H9 (cell line): ENCODE results near the gene CHMP6. TPM values are rescaled to one million over a fixed set of nuclear protein-coding genes. Genes with fewer than 3 reads are reported as not detected.

ENCODE experiments used
- DNase-seq: peaks from one replicate; pipeline ENCODE4 v3.0.0-alpha.2; 2017
- H2AFZ ChIP-seq: one replicate; pipeline ENCODE4 v1.6.1; 2013; ENCODE audit warnings: mild to moderate bottlenecking, low read length, control low read depth, moderate library complexity
- H2AK5ac ChIP-seq: 2 replicates; pipeline ENCODE4 v1.6.1; 2013; ENCODE audit warnings: low read length, control low read depth, mixed read lengths; ENCODE audit not compliant: insufficient read length
- H2BK120ac ChIP-seq: one replicate; pipeline ENCODE4 v1.6.1; 2013; ENCODE audit warnings: low read depth, mild to moderate bottlenecking, low read length, control low read depth, inconsistent platforms; ENCODE audit not compliant: poor library complexity, severe bottlenecking
- H2BK12ac ChIP-seq: 2 replicates; pipeline ENCODE4 v1.6.1; 2013; ENCODE audit warnings: low read length, control low read depth, mixed read lengths, low read depth; ENCODE audit not compliant: insufficient read length
- H2BK15ac ChIP-seq: 2 replicates; pipeline ENCODE4 v1.6.1; 2013; ENCODE audit warnings: low read depth, low read length, control low read depth
- H2BK20ac ChIP-seq: one replicate; pipeline ENCODE4 v1.6.1; 2013; ENCODE audit warnings: low read depth, mild to moderate bottlenecking, low read length, control low read depth, inconsistent platforms; ENCODE audit not compliant: poor library complexity, severe bottlenecking
- H2BK5ac ChIP-seq: 2 replicates; pipeline ENCODE4 v1.6.1; 2013; ENCODE audit warnings: low read length, control low read depth, mixed read lengths; ENCODE audit not compliant: insufficient read length
- H3K14ac ChIP-seq: 2 replicates; pipeline ENCODE4 v1.6.1; 2013; ENCODE audit warnings: low read length, control low read depth; ENCODE audit not compliant: insufficient read depth
- H3K18ac ChIP-seq: 2 replicates; pipeline ENCODE4 v1.6.1; 2013; ENCODE audit warnings: low read depth, mild to moderate bottlenecking, mixed read lengths, low read length, control low read depth; ENCODE audit not compliant: insufficient read length
- H3K23ac ChIP-seq: 2 replicates; pipeline ENCODE4 v1.6.1; 2013; ENCODE audit warnings: low read length, control low read depth, mixed read lengths, low read depth; ENCODE audit not compliant: insufficient read length
- H3K23me2 ChIP-seq: 2 replicates; pipeline ENCODE4 v1.6.1; 2013; ENCODE audit warnings: low read depth, mild to moderate bottlenecking, mixed read lengths, low read length, control low read depth; ENCODE audit not compliant: insufficient read length, poor library complexity, severe bottlenecking
- H3K27ac ChIP-seq: 2 replicates; pipeline ENCODE4 v1.5.1; 2013; ENCODE audit warnings: low read length, control low read depth, mixed read lengths, low read depth; ENCODE audit not compliant: insufficient read length
- H3K27me3 ChIP-seq: 2 replicates; pipeline ENCODE4 v1.6.1; 2013; ENCODE audit warnings: low read length, control low read depth, inconsistent platforms; ENCODE audit not compliant: insufficient read depth
- H3K4ac ChIP-seq: 2 replicates; pipeline ENCODE4 v1.6.1; 2013; ENCODE audit warnings: low read depth, mild to moderate bottlenecking, control low read depth, inconsistent platforms, low read length, moderate library complexity
- H3K4me1 ChIP-seq: 2 replicates; pipeline ENCODE4 v1.6.1; 2013; ENCODE audit warnings: low read length, control low read depth, inconsistent platforms; ENCODE audit not compliant: insufficient read depth
- H3K4me2 ChIP-seq: 2 replicates; pipeline ENCODE4 v1.6.1; 2013; ENCODE audit warnings: low read length, control low read depth, mixed read lengths; ENCODE audit not compliant: insufficient read length, insufficient read depth
- H3K56ac ChIP-seq: 2 replicates; pipeline ENCODE4 v1.6.1; 2013; ENCODE audit warnings: low read depth, mild to moderate bottlenecking, mixed read lengths, low read length, control low read depth; ENCODE audit not compliant: insufficient read length
- H3K79me1 ChIP-seq: 2 replicates; pipeline ENCODE4 v1.6.1; 2013; ENCODE audit warnings: low read depth, mild to moderate bottlenecking, moderate library complexity, low read length, control low read depth, inconsistent platforms; ENCODE audit not compliant: insufficient read depth, poor library complexity, severe bottlenecking
- H3K79me2 ChIP-seq: 2 replicates; pipeline ENCODE4 v1.6.1; 2013; ENCODE audit warnings: low read length, control low read depth, inconsistent platforms; ENCODE audit not compliant: insufficient read depth
- H3K9ac ChIP-seq: 2 replicates; pipeline ENCODE4 v1.6.1; 2013; ENCODE audit warnings: low read length, control low read depth, mixed read lengths; ENCODE audit not compliant: insufficient read length; ENCODE audit errors: extremely low read depth
- H3K9me3 ChIP-seq: one replicate; pipeline ENCODE4 v1.6.1; 2013; ENCODE audit warnings: low read depth, low read length, inconsistent platforms; ENCODE audit not compliant: control insufficient read depth
- H3T11ph ChIP-seq: one replicate; pipeline ENCODE4 v1.6.1; 2013; ENCODE audit warnings: mild to moderate bottlenecking, low read length, control low read depth, inconsistent platforms
- H4K20me1 ChIP-seq: one replicate; pipeline ENCODE4 v1.6.1; 2013; ENCODE audit not compliant: control insufficient read depth, insufficient read length, insufficient read depth
- H4K5ac ChIP-seq: 2 replicates; pipeline ENCODE4 v1.6.1; 2013; ENCODE audit warnings: low read depth, mild to moderate bottlenecking, mixed read lengths, low read length, control low read depth; ENCODE audit not compliant: insufficient read length
- H4K8ac ChIP-seq: replicated peaks from 2 replicates; pipeline ENCODE4 v1.6.1; 2013; ENCODE audit warnings: low read length, control low read depth, mixed read lengths, low read depth; ENCODE audit not compliant: insufficient read length
- H4K91ac ChIP-seq: 2 replicates; pipeline ENCODE4 v1.6.1; 2013; ENCODE audit warnings: low read depth, mild to moderate bottlenecking, moderate library complexity, mixed read lengths, low read length, control low read depth; ENCODE audit not compliant: insufficient read length
- H3K27ac Mint-ChIP-seq, 3 experiments: 2 replicates in 2 of 3; 3 replicates in 1 of 3; pipeline ENCODE4 v1.8.0; 2020 to 2021; ENCODE audit warnings: mixed read lengths in 3 of 3, mild to moderate bottlenecking in 1 of 3, moderate library complexity in 1 of 3
- H3K27me3 Mint-ChIP-seq: 2 replicates; pipeline ENCODE4 v1.8.0; 2021; ENCODE audit warnings: low read depth, mild to moderate bottlenecking, moderate library complexity, mixed read lengths
- H3K36me3 Mint-ChIP-seq, 3 experiments: 2 replicates in 2 of 3; 3 replicates in 1 of 3; pipeline ENCODE4 v1.8.0; 2020 to 2021; ENCODE audit warnings: low read depth in 3 of 3, mixed read lengths in 3 of 3; ENCODE audit not compliant: insufficient read depth in 1 of 3
- H3K4me1 Mint-ChIP-seq, 2 experiments: 2 replicates each; pipeline ENCODE4 v1.8.0; 2020; ENCODE audit warnings: mixed read lengths in 2 of 2
- H3K4me3 Mint-ChIP-seq, 2 experiments: 2 replicates in 1 of 2; 3 replicates in 1 of 2; pipeline ENCODE4 v1.8.0; 2020 to 2021; ENCODE audit warnings: mild to moderate bottlenecking in 2 of 2, mixed read lengths in 2 of 2, moderate library complexity in 1 of 2
- H3K9me3 Mint-ChIP-seq, 2 experiments: 2 replicates in 1 of 2; 3 replicates in 1 of 2; pipeline ENCODE4 v1.8.0; 2020; ENCODE audit warnings: mild to moderate bottlenecking in 2 of 2, mixed read lengths in 2 of 2, moderate library complexity in 1 of 2
- CTCF ChIP-seq: fragments of 200-600 bp; sonication (generic); conservative IDR thresholded peaks from 3 replicates; pipeline ENCODE4 v1.8.0; 2021; ENCODE audit warnings: antibody characterized with exemption, mild to moderate bottlenecking
- WGBS: extraction: QIAGEN DNeasy Blood & Tissue Kit; methylation state at CpG from one replicate; pipeline ENCODE4 v1.1.7; 2013; ENCODE audit warnings: missing lambda C conversion rate, low lambda C conversion rate, mixed read lengths; ENCODE audit not compliant: insufficient read length; ENCODE audit errors: extremely low coverage; 5-methylcytosine and 5-hydroxymethylcytosine counted together
- total RNA-seq: library from RNA; stranded (reverse); gene quantifications from 2 replicates; pipeline ENCODE4 v1.2.1, GENCODE V29; 2021

Gene CHMP6
- total RNA-seq, 1 experiment from 2014 or later = 23.4 TPM

- H2BK120ac ChIP-seq = no peak overlapping the region
- H4K5ac ChIP-seq = no peak overlapping the region
- no peak overlapping the region for H3K23ac ChIP-seq
- Mint-ChIP-seq H3K4me3 (no peak overlapping the region), H3K9me3 (peaks cover 23 to 24% of the 10 kb centered on the region in 2 experiments), H3K4me1 (peaks cover 15 to 24% of the 10 kb centered on the region in 2 experiments), H3K36me3 (peaks cover 9 to 15% (median 11%) of the 10 kb centered on the region in 3 experiments), H3K27ac (no peak overlapping the region), H3K27me3 (peaks cover 24% of the 10 kb centered on the region)
- no peak overlapping the region for H3K27ac ChIP-seq
- WGBS = no CpG with 5 or more reads among the region's 13 CpGs
- no peaks in the 10 kb centered on the region for H3K27me3 ChIP-seq
- no peaks in the 10 kb centered on the region for H4K20me1 ChIP-seq
- no peaks in the 10 kb centered on the region for H3K23me2 ChIP-seq
- H3K4me1 ChIP-seq = no peaks in the 10 kb centered on the region
- H3K18ac ChIP-seq = no peak overlapping the region
- no peak overlapping the region for H2BK20ac ChIP-seq
- no peak overlapping the region for H2BK12ac ChIP-seq
- no peak overlapping the region for H3K4ac ChIP-seq
- H3K79me1 ChIP-seq = no peaks in the 10 kb centered on the region
- TF ChIP-seq CTCF = no peak
- DNase-seq = no peak
- H4K91ac ChIP-seq = no peak overlapping the region
- H2AK5ac ChIP-seq = no peak overlapping the region
- H3K79me2 ChIP-seq = no peaks in the 10 kb centered on the region
- no peak overlapping the region for H2AFZ ChIP-seq
- peaks cover 7% of the 10 kb centered on the region for H3K9me3 ChIP-seq
- H3T11ph ChIP-seq = no peak overlapping the region
- no peak overlapping the region for H3K4me2 ChIP-seq
- H4K8ac ChIP-seq = no peak overlapping the region
- H3K56ac ChIP-seq = no peak overlapping the region
- no peak overlapping the region for H2BK15ac ChIP-seq
- no peak overlapping the region for H2BK5ac ChIP-seq
- H3K14ac ChIP-seq = no peak overlapping the region
- no peak overlapping the region for H3K9ac ChIP-seq
Measured at GRCh38 chr17:81012574-81013447, 21.2 kb downstream of the CHMP6 start.
